Measurements from ENCODE around the gene FBXW11. TPM values are rescaled to one million over a fixed set of nuclear protein-coding genes. Genes with fewer than 3 reads are reported as not detected.

Gene FBXW11
- total and polyA plus RNA-seq, 12 donors, result 6.8 to 89.0 (median 60.3) TPM

- TF ChIP-seq POLR2A (IDR thresholded peaks at IDR 0.05) (no peak), CTCF (IDR thresholded peaks at IDR 0.05) (no peak)
- intact Hi-C loops (cut with DNase I), result no loop called here
- 49 to 90% (median 86%) methylated on average over 5 to 8 of the region's 8 CpGs for WGBS, 4 donors
Observed at GRCh38 chr5:171852255-171852681, 154.2 kb downstream of the FBXW11 start.

GRCh38 chr5:171851251-171851650 is 155.2 kb downstream of the FBXW11 start:
- H3K36me3 ChIP-seq (replicated peaks in 1 of 2), result no peaks in the 10 kb centered on the region
- H3K9me3 ChIP-seq (replicated peaks in 1 of 3), result no peaks in the 10 kb centered on the region
- DNase-seq, result no peak
- TF ChIP-seq POLR2A (IDR thresholded peaks at IDR 0.05) (no peak), CTCF (IDR thresholded peaks at IDR 0.05) (no peak)
- 57 to 67% (median 59%) methylated on average over 1 of the region's 1 CpG for WGBS, 4 donors
- no peak overlapping the region for H3K27ac ChIP-seq
- no peak overlapping the region for H3K4me3 ChIP-seq
- H3K27me3 ChIP-seq, result no peaks in the 10 kb centered on the region
- H3K4me1 ChIP-seq (replicated peaks in 1 of 2), result no peaks in the 10 kb centered on the region
- intact Hi-C loops (cut with DNase I), result no loop called here

More at GRCh38 chr5:171852255-171852681, 154.2 kb downstream of the FBXW11 start:
- DNase-seq, result no peak
- no peaks in the 10 kb centered on the region for H3K9me3 ChIP-seq (replicated peaks in 1 of 3)
- no peaks in the 10 kb centered on the region for H3K4me1 ChIP-seq (replicated peaks in 1 of 2)
- H3K27me3 ChIP-seq, result no peaks in the 10 kb centered on the region
- H3K36me3 ChIP-seq (replicated peaks in 1 of 2), result no peaks in the 10 kb centered on the region
- no peak overlapping the region for H3K27ac ChIP-seq
- H3K4me3 ChIP-seq, result no peak overlapping the region

GRCh38 chr5:171850324-171850947 is 156.0 kb downstream of the FBXW11 start:
- H3K27ac ChIP-seq, result no peak overlapping the region
- H3K27me3 ChIP-seq, result no peaks in the 10 kb centered on the region
- H3K9me3 ChIP-seq (replicated peaks in 1 of 3), result no peaks in the 10 kb centered on the region
- intact Hi-C loops (cut with DNase I), result no loop called here
- no peak overlapping the region for H3K4me3 ChIP-seq
- H3K36me3 ChIP-seq (replicated peaks in 1 of 2), result no peaks in the 10 kb centered on the region
- H3K4me1 ChIP-seq (replicated peaks in 1 of 2), result no peaks in the 10 kb centered on the region
- no peak for TF ChIP-seq POLR2A (IDR thresholded peaks at IDR 0.05)
- TF ChIP-seq CTCF (IDR thresholded peaks at IDR 0.05), result no peak
- no peak for DNase-seq
- 78 to 91% (median 83%) methylated on average over 9 of the region's 9 CpGs for WGBS, 4 donors

- H3K9me3 ChIP-seq (replicated peaks in 1 of 3), result no peaks in the 10 kb centered on the region
- no peaks in the 10 kb centered on the region for H3K27me3 ChIP-seq
- DNase-seq, result no peak
- no peak overlapping the region for H3K4me3 ChIP-seq
- no peak for TF ChIP-seq CTCF (IDR thresholded peaks at IDR 0.05)
- no peak for TF ChIP-seq POLR2A (IDR thresholded peaks at IDR 0.05)
- H3K4me1 ChIP-seq (replicated peaks in 1 of 2), result no peaks in the 10 kb centered on the region
- intact Hi-C loops (cut with DNase I), result loop anchor here in 1 of 2 donors (10.0 kb wide), 1 partner anchor 425 kb away; no protein-coding TSS in a partner anchor
- WGBS, 4 donors, result 88 to 99% (median 92%) methylated on average over 13 to 14 of the region's 14 CpGs
- no peak overlapping the region for H3K27ac ChIP-seq
- H3K36me3 ChIP-seq (replicated peaks in 1 of 2), result no peaks in the 10 kb centered on the region
Observed at GRCh38 chr5:171849585-171850323, 156.7 kb downstream of the FBXW11 start.

All from adrenal gland (tissue), 12 donors.